GM21381 (cell line): ENCODE results near the gene RNF182.
"Not testable (repeated sequence)": the region's sequence is repeated elsewhere in the genome, so short reads cannot be mapped to it uniquely, and the experiment has no call there.

Experiments used
- ATAC-seq: cut with Tn5 transposase; IDR thresholded peaks from one replicate; pipeline ENCODE4 v1.9.1; 2021; ENCODE audit warnings: mild to moderate bottlenecking, moderate library complexity; ENCODE audit not compliant: unreplicated experiment

The RNF182 gene, protein sequence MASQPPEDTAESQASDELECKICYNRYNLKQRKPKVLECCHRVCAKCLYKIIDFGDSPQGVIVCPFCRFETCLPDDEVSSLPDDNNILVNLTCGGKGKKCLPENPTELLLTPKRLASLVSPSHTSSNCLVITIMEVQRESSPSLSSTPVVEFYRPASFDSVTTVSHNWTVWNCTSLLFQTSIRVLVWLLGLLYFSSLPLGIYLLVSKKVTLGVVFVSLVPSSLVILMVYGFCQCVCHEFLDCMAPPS

DNA sequence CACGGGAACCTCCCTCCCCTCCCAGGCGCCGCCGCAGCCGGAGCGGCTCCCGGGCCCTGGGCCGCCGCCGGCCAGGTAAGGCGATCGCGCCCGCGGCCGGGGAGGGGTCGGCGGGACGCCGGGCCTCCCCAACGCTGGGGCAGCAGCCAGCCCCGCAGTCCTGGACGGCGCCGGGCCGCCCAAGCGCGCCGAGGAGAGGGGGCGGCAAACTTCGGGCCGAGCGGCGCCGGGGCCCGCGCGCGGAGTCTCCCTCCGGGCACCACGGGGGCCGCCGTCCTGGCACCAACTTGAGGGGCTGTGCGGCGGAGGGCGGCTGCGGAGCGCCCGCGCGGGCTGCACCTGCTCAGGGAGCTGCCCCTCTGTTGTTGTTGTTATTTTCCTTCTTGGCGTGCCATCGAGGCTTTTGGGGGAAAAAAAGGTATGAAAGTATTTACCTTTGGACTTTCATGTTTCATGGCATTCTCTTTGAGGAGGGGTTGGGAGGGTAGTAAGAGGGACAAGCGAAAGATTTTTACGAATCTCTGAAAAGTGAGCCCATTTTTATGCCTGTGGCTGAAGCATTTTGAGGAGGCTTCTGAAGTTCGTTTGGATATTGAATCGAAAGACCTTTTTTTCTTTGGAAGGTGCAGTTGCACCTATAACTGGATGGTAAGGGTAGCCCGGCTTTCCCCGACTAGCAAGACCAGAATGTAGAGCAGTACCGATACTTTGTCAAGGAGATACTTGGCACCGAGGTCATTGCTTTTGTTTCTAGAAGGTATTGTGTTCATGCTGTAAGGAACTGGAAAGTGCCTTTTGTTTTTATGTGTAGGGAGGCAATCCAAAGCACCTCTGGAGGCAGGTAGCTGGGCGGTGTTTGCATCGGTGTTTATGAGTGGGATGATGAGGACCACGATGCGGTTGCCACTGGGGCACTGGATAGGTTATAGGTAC lies at the start of gene RNF182:
RNF182 (plus strand) TSS at position 4 of the 933 bp plus-strand sequence. CDS start 52,168 bp downstream, outside the sequence.
- no peak for ATAC-seq

DNA sequence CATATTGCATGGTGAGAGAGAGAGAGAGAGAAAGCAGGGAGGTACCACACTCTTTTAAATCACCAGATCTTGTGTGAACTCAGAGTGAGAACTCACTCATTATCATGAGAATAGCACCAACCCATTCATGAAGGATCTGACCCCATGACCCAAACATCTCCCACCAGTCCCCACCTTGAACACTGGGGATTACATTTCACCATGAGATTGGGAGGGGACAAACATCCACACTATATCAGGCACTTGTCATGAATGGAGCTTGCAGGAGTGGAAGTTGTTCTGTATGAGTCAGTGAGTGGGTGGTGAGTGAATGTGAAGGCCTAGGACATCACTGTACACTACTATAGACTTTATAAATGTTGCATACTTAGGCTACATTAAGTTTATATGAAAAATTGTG lies 47.7 kb upstream of the RNF182 start:
- no peak for ATAC-seq

DNA sequence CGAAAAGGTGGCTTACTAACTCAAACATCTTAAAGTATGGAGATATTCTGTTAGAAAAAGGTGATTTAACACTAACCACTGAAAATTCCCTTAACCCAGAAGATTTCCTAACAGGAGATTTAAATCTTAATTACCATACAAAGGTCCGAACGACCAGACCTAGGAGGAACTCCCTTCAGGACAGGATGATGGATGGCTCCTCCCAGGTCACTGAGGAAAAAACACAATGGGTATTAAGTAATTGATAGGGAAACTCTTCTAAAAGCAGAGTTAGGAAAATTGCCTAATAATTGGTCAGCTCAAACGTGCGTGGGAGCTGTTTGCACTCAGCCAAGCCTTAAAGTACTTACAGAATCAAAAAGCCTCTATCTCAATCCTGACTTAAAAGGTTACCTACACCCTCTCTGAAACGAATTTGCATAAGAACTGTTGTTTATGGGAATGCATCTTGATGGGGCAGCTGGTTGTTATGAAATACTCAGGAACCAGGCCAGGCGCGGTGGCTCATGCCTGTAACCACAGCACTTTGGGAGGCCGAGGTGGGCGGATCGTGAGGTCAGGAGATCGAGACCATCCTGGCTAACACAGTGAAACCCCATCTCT lies 44.6 kb upstream of the RNF182 start:
- not testable (repeated sequence) for ATAC-seq

DNA sequence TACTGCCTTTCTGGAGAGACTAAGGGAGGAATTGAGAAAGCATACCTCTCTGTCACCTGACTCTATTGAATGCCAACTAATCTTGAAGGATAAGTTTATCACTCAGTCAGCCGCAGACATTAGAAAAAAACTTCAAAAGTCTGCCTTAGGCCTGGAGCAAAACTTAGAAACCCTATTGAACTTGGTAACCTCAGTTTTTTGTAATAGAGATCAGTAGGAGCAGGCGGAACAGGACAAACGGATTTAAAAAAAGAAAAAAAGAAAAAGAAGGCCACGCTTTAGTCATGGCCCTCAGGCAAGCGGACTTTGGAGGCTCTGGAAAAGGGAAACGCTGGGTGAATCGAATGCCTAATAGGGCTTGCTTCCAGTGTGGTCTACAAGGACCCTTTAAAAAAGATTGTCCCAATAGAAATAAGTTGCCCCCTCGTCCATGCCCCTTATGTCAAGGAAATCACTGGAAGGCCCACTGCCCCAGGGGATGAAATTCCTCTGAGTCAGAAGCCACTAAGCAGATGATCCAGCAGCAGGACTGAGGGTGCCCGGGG lies 43.1 kb upstream of the RNF182 start:
- ATAC-seq = no peak

DNA sequence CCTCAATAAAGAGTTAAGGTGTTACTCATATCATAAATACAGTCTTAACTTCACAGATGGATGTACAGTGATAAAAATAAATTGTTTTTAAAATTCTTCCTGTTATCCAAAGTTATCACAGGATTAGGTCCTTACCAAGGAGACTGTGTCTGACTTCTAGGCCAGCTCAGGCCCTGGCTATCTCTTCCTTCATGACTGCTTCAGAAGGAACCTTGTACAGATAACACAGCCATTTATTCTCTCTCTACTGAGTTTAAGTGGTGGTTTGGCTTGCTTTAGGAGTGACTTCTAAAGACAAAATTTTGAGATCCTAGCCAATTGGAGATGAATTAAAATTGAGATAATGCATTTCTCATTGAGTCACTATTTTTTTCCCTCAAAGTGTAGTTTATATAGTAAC lies 40.8 kb upstream of the RNF182 start:
- ATAC-seq = no peak

DNA sequence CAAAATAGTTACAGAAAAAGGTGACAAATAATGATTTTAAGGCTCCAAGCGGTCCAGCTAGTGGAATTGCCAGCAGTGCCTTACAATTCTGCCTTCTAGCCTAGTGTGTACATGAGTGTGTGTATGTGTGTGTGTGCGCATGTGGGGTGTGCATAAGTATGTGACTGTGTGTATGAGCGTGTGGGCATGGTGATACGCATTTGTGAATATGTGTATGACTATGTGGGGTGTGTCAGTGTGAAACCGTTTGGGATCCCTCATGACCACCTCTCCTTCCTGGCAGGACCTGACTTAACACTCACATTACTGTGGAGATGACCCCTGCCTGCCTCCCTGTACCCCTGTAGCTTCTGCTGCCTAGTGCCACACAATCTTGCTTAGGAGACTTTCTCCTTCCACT lies 40.4 kb upstream of the RNF182 start:
- no peak for ATAC-seq

DNA sequence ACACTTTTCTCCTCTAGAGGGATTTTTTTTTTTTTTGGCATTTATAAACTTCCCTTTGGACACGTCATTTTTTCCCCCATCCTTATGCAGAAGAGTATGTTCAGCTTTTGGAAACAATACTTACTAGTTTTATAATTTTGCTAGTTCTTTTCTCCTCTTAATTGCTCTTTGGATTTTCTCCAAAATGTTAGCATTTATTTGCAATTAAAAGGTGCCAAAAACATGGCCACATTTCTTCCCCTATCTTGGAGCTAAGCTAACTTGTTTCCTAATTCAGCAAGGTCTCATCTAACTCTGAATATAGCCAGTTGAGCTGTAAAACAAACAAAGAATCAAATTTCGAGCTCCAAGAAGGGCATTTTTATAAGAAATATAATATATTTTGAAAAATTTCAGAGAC lies 39.2 kb upstream of the RNF182 start:
- no peak for ATAC-seq

DNA sequence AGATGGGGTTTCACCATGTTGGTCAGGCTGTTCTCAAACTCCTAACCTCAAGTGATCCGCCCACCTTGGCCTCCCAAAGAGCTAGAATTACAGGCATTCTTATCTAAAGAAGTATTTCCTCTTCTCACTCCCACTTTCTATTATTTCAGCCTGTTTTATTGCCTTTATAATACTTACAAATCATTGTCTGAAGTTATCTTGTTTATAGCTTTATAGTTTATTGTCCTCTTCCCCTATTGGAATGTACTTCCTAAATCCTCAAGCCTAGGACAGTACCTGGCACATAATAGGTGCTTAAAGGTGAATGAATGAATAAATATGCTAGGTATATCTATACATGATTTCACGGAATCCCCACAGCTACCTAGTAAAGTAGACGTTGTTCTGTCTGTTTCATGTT lies 37.8 kb upstream of the RNF182 start:
- no peak for ATAC-seq

DNA sequence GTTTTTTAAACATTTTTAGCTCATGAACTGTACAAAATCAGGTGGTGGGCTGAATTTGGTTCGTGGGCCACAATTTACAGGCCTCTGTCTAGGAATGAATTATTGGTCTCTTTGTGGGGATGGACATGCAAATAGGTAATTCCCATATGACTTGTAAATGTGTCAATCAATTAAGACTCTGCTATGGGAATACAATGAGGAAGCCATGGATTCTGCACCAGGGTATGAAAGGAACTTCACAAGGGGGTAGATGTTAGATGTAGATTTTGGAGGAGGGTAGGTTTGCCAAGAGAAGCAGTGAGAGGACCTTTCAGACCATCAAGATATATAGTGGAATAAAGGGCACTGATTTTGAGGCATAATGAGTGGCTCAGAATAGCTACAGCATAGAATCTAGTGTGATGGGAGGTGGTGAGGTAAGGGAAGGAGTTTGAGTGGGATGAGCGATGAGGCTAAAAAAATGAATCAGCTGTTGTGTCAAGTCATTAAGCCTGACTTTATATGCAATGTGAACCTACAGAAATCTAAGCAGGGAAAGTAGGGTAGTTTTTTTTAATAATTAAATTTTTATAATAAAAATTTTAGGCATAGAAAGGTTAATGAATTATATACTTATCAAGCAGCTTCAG lies 32.6 kb upstream of the RNF182 start:
- no peak for ATAC-seq

DNA sequence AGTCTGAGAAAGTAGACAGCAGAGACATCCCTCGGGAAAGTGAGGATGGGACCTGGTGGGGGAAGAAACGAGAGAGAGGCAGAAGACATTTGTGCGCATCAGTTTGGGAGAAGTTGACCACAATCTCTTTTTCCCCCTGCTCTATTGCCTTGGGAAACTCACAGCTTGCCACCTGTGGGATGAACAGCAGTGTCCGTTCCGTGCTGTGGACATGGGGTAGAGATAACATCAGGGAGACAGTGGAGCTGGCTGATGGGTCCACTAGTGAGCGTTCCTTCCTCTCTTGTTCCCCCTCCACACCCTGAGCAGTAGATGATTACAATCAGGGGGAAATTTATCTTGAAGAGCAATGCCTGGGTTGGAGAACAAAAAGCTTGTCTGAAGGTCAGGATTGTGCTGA lies 21.8 kb upstream of the RNF182 start:
- ATAC-seq = no peak

DNA sequence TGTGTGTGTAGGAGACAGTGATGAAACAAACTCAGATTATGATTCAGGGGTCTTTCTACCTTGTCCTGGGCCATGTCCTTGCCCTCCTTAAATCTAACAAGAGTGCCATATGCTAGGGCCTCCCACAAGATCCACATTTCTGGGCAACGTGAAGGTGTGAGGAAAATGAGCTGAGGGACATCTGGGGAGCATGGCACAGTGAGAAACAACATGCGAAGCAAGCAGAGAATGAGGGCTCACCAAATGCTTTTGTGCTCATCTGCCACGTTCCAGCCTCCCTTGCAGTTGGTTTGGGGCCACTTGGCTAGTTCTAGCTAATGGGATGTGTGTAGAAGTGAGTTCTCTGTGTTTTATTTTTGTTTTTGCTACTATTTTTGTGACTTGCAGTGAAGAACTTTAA lies 21.4 kb upstream of the RNF182 start:
- ATAC-seq = no peak

DNA sequence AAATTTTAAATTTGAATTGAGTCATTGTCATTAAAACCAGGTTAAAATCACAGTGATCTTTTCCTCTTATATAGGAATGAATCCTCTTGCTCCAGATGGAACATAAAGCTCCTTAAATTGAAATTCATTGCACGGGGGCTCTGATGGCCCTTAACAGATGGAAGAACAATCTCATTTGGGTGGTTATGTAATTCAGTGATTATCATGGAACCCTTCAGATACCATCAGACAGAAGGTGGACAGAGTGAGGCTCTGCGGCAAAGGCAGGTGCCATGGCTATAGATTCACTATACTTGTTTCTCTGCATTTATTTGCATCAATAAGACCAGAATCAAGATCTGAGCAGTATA lies 17.8 kb upstream of the RNF182 start:
- no peak for ATAC-seq

DNA sequence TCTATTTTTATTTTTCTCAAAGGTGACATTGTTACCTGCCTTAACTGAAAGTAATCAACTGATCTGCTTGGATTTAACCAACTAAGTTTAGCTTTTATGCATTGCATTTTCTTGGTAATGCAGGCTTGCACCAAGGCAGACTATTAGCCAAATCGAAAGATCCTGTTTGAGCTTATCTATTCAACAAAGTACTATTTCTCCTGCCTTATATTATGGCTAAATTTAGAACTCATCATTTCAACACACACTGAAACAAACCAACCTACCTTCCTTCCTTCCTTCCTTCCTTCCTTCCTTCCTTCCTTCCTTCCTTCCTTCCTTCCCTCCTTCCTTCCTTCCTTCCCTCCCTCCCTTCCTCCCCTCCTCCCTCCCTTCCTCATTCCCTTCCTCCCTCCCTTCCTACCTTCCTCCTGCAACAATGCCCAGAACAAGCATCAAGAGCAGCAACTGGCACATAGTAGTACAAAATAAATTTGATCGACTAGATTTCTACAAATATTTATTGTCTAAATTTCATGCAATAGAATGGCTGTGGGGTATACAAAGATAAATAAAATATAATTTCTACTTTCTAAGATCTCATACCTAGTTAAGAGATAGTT lies 17.0 kb upstream of the RNF182 start:
- ATAC-seq = no peak

DNA sequence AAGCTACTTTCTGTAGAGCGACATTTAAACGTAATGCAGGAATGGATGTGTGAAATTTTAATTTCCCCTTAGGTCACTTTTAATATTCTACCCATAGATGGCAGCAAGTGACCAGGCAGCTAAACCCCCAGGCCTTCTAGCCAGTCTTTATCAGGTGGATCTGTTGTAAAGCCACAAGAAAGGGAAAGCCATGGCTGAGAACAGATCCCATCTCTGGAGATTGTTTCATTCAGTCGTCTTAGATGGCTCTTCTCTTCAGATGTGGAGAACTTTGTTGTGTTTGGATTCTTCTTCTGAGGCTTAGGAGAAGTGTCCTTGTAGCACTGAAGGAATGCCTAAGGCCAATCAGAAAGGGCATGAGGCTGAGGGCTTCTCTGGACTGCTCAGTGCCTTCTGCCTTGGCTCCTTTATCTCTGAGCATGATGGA lies 15.8 kb upstream of the RNF182 start:
- no peak for ATAC-seq

DNA sequence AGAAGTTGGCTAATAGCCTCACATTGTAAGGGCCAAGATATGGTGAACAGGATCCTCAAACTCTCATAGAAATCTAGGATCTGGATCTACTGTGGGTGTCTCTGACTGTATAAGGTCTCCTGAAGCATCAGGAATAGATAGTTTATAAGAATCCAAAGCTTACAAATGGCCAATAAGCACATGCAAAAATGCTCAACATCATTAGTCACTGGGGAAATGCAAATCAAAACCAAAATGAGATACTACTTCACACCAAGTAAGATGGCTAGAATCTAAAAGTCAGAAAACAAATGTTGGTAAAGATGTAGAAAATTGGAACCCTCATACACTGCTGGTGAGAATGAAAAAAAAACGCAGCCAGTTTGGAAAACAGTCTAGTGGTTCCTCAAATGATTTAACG lies 14.3 kb upstream of the RNF182 start:
- ATAC-seq = no peak

DNA sequence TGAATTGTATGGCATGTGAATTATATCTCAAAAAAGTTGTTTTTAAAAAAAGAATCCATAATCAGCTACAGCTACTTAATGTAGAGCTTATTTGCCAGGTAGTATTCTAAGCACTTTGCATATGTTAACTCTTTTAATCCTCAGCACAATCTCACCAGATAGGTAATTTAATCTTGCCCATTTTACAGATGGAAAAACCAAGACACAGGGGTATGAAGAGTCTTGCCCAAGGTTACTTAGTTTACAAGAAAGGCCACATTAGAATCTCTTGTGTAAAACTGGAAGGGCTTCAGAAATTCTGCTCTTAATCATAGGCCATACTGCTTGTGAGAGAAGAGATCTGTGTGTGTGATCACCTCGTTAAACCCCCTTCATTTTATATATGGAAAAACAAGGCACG lies 13.4 kb upstream of the RNF182 start:
- ATAC-seq = no peak

DNA sequence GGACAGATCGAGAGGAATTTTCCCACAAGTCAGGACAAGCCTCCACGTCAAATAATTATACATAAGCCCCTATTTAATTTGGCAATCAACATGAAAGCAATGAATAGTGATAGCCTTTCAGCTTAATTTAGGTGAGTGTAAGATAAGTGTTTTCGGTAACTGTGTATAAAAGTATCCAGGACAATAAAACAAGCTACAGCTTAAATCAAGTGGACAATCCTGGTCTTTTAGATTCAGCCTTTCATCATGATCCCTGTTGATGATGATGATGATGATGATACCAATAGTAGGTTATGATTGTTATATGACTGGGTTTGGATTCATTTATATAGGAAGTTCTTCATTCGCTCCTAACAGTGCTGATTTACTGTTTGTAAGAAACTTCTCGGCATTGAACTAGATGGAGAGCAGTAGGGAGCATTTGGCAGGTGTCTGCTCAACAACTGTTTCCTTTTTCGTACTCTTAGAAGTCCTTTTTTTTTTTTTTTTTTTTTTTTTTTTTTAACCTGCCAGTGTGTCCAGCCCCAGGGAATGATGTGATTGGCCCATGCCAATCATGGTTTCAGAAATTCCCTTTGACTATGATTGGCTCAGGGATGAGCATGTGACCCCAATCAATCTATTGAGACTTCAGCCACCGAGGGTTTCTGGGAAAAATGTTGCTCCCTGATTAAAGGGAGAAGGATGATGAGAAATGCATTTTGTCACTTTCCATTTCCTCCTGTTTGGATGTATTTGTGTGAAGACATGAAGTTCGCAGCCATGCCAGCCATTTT lies 11.3 kb upstream of the RNF182 start:
- ATAC-seq = no peak

DNA sequence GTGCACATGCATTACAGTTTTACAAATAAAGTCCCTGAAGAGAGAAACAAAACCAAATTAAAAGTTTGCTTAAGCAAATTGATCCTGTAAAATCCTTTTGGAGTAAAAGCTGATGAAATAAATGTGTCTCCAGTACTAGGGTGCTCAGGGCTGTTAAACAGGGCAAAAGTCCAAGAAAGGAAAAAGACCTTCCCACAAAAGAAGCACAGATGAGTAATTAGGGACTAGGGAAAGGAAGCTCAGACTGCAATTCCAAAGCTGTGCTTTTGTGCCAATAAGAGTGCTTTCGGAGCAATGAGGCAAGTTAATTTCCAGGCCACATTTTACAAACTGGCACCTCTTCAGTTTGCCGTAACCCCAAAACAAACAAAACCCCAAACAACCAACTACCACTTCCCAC lies 10.4 kb upstream of the RNF182 start:
- ATAC-seq = no peak

DNA sequence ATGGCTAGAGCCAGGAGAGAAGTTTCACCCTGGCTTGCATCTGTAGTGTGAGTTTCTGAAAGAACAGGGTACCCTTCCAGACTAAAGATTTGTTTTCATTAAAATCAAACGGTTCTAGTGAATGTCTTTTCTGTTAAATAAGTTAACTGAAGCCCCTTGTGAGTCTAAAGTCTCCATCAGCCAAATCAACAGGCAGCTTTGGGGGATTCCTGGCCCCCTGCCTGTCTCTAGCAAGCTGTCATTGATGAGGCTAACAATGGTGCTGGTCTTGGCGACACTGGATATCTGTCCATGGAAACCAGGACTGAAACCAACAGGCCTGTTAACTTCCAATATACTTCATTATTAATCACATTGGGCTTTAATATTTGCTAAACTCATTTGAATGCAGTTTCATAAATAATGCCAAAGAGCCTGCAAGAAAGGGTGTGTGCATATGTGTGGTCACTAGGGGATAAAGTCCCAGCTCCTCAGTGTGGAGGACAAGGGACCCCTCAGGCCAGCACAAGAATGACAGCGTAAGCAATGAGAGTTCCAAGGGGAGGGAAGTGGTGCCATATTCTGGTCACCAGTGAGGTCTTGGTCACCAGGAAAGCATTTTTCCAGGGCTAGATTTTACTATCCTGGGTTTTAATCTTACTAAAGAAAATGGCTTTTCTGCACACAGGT lies 9.1 kb upstream of the RNF182 start:
- ATAC-seq = no peak
